ENCODE data around the gene YAE1. TPM values are rescaled to one million over a fixed set of nuclear protein-coding genes. Genes with fewer than 3 reads are reported as not detected.

Gene YAE1
- total and polyA plus RNA-seq, 2 of the 8 experiments (the other 6 are each of a cell fraction or from before 2014, with no cell fraction given): 24.1 to 38.0 TPM

DNA sequence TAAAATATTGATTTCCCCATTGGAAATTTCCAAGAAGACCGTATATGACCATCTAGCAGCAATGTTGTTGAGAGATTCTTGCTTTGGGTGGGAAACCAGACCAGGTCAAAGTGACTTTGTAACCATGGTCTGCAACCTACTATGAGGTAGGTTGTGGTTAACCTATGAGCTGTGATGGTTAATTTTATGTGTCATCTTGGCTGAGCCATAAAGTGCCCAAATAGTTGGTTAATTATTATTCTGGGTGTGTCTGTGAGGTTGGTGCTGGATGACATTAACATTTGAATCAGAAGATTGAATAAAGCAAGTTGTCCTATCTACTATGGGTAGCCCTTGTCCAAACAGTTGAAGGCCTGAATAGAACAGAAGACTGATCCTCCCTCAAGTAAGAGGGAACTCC, 38.9 kb downstream of the YAE1 start:
- H3K23me2 ChIP-seq (ENCODE audit: low read depth, low read length): no peaks in the 10 kb centered on the region
- H2AK5ac ChIP-seq (ENCODE audit: low read depth, low read length): no peak overlapping the region
- no peak overlapping the region for H3K23ac ChIP-seq (ENCODE audit: insufficient read length)
- no peaks in the 10 kb centered on the region for H3K79me1 ChIP-seq (ENCODE audit: low read depth, low read length)
- H3K14ac ChIP-seq (ENCODE audit: insufficient read length): no peak overlapping the region
- ChIA-PET POLR2A (ENCODE audit: partially characterized antibody) (interaction anchor here (0.9 to 1.8 kb wide), 2 partner anchors 17 to 20 kb away, joined by 3 to 7 read pairs; partner anchors contain the start of gene RALA), CTCF (ENCODE audit: partially characterized antibody) (interaction anchor here (0.9 to 1.8 kb wide), 3 partner anchors 24 to 142 kb away, joined by 4 to 6 read pairs (median 4); no protein-coding TSS in a partner anchor)
- no peak for FAIRE-seq
- H4K8ac ChIP-seq (ENCODE audit: extremely low read depth, insufficient read depth, low read length): no peak overlapping the region
- no peaks in the 10 kb centered on the region for H4K20me1 ChIP-seq (replicated peaks in 1 of 2; ENCODE audit: control insufficient read depth in 1 of 2, insufficient read depth in 2 of 2, low read length in 2 of 2)
- no peaks in the 10 kb centered on the region; a peak in 1 of 4 replicates for H3K9me3 ChIP-seq (ENCODE audit: insufficient read depth in 2 of 2, low read depth in 1 of 2, low read length in 1 of 2)
- no peak overlapping the region for H3K27ac ChIP-seq (ENCODE audit: low read depth, low read length)
- no peak overlapping the region for H2BK12ac ChIP-seq (ENCODE audit: low read depth, low read length)
- H3K27me3 ChIP-seq (replicated peaks in 1 of 4; ENCODE audit: control insufficient read depth in 3 of 4, extremely low read depth in 1 of 4, insufficient read depth in 3 of 4, low read length in 3 of 4): peaks cover 0 to 8% (median 5%) of the 10 kb centered on the region in 4 experiments; a peak in 4 of 7 replicates
- no peak overlapping the region for H4K91ac ChIP-seq (replicated peaks; ENCODE audit: insufficient read length, low read length)
- H3K4me2 ChIP-seq (ENCODE audit: insufficient read depth in 1 of 2, low read depth in 2 of 2, low read length in 2 of 2): no peak overlapping the region
- H2BK20ac ChIP-seq (ENCODE audit: low read length): no peak overlapping the region
- H2BK15ac ChIP-seq (ENCODE audit: low read length): no peak overlapping the region
- no peak overlapping the region for H2BK120ac ChIP-seq (replicated peaks; ENCODE audit: low read depth, low read length)
- no peak overlapping the region for H2BK5ac ChIP-seq (ENCODE audit: low read depth, low read length)
- DNase-seq (ENCODE audit: low read depth in 1 of 2, low spot score in 2 of 2): no peak
- H3K4ac ChIP-seq (replicated peaks; ENCODE audit: insufficient read length, low read depth, low read length): no peak overlapping the region
- H3K4me1 ChIP-seq (replicated peaks in 1 of 4; ENCODE audit: control insufficient read depth in 3 of 4, insufficient read depth in 4 of 4, low read length in 3 of 4): peaks cover 0 to 3% (median 2%) of the 10 kb centered on the region in 4 experiments; a peak in 4 of 7 replicates
- no peak overlapping the region for H4K5ac ChIP-seq (ENCODE audit: insufficient read length, low read depth, low read length)
- no peaks in the 10 kb centered on the region for H3K79me2 ChIP-seq (ENCODE audit: control insufficient read depth in 1 of 2, insufficient read depth in 2 of 2, low read length in 2 of 2)
- H3K9ac ChIP-seq (replicated peaks in 1 of 4; ENCODE audit: extremely low read depth in 1 of 4, low read depth in 3 of 4, low read length in 3 of 4): no peak overlapping the region
- no peak overlapping the region for H3K18ac ChIP-seq (ENCODE audit: extremely low read depth, low read length)
- H2AFZ ChIP-seq (ENCODE audit: low read length): no peak overlapping the region
- H3K56ac ChIP-seq (replicated peaks; ENCODE audit: insufficient read length, low read depth, low read length): no peak overlapping the region
- no peak overlapping the region for H3K4me3 ChIP-seq (ENCODE audit: extremely low read depth in 1 of 4, insufficient read depth in 2 of 4, low read depth in 3 of 4, low read length in 4 of 4)
- H3K36me3 ChIP-seq (ENCODE audit: control insufficient read depth in 2 of 4, insufficient read depth in 4 of 4, low read length in 3 of 4): no peaks in the 10 kb centered on the region
- 79% methylated on average over 1 of the region's 1 CpG; no CpG with 5 or more reads in 1 of the 2 experiments for WGBS, 2 experiments (ENCODE audit: extremely low coverage in 1 of 2, insufficient coverage in 1 of 2, insufficient read length in 1 of 2, insufficient replicate concordance in 2 of 2, low coverage in 1 of 2, low lambda C conversion rate in 2 of 2, missing lambda C conversion rate in 1 of 2)
- no peak for TF ChIP-seq YY1 (IDR thresholded peaks at IDR 0.05; ENCODE audit: low read depth, low read length)
